Epithelial cell of prostate (primary cell): ENCODE measurements around the gene LIN9.

Source experiments
- DNase-seq: peaks from one replicate; pipeline ENCODE4 v3.0.0-alpha.2; 2011; ENCODE audit warnings: low read depth, low spot score
- H3K27ac ChIP-seq: fragments of 450-650 bp; 2 replicates; pipeline ENCODE4 v1.5.1; 2017; ENCODE audit warnings: mild to moderate bottlenecking

Gene LIN9

DNA sequence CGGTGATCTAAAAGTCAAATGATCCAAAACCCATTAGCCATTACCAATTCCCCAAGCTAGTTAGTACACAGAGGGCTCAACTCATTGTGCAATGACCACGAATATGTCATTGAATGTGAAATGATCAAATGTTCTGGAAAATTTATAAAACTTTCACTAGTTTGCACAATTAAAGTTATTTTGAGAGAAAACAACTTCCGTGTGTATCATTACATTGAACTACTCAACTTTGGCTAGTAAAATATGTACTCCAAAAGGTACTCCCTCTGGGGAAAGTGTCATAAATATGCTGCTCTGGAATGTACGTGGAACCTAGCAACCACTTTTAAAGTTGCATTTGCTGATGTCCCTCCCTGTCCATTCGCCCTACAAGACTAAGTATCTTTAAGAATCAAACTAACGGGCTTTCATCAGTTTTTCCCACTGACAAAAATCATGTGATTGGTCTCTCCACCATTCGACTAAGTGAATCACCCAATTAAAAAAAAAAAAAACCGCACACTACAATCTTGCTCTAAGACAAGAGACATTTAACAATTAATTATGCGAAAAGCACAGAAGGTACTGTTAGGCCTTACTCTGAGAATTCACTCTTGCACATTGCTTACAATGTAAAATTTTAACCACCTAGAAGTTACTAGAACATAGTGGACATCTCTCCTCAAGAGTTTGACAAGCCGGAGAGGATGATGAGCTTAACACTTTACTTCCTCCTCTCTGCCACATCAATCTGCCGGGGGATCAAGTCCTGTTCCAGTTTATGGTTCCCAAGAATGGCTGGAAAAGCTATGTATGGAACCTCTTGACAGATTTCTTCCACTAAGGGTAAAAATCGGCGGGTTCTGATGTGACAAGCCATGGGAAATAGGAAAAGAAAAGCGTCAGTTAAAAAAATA, 123.6 kb downstream of the LIN9 start:
- no peak for DNase-seq
- peak overlapping the region; percentile 93 for H3K27ac ChIP-seq

- H3K27ac ChIP-seq = peak overlapping the region; percentile 93
Measured at GRCh38 chr1:226181996-226182714, 126.8 kb downstream of the LIN9 start.

More at GRCh38 chr1:226181996-226182714, 126.8 kb downstream of the LIN9 start:
- no peak for DNase-seq
